ENCODE results near the gene DPYSL5.

DNA sequence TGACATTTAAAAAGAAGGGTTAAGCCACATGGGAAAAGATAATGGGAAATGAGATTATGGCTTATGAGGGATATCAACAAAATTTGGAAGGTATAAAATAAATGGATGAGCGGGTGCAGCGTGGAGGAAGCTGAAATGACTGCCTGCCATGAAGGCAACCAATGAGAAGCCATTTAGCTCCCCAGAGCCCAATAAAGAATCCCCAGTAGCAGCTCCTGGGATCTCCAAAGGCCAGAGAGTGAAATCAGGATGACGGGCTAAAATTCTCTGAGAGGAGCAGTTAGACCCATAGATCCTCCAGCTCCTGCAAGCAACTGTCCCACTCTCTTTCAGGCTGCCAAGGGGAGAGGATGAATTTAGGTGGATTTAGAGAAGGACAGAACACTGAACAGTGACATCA lies 109.6 kb downstream of the DPYSL5 start:
- TF ChIP-seq EP300 (conservative IDR thresholded peaks at IDR 0.05; ENCODE audit: poor library complexity, severe bottlenecking) (no peak), EZH2 (IDR thresholded peaks at IDR 0.05; ENCODE audit: borderline replicate concordance, insufficient read depth, low read length, poor library complexity, severe bottlenecking) (no peak)
- TF ChIP-seq, protein P1, sequence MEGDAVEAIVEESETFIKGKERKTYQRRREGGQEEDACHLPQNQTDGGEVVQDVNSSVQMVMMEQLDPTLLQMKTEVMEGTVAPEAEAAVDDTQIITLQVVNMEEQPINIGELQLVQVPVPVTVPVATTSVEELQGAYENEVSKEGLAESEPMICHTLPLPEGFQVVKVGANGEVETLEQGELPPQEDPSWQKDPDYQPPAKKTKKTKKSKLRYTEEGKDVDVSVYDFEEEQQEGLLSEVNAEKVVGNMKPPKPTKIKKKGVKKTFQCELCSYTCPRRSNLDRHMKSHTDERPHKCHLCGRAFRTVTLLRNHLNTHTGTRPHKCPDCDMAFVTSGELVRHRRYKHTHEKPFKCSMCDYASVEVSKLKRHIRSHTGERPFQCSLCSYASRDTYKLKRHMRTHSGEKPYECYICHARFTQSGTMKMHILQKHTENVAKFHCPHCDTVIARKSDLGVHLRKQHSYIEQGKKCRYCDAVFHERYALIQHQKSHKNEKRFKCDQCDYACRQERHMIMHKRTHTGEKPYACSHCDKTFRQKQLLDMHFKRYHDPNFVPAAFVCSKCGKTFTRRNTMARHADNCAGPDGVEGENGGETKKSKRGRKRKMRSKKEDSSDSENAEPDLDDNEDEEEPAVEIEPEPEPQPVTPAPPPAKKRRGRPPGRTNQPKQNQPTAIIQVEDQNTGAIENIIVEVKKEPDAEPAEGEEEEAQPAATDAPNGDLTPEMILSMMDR (IDR thresholded peaks at IDR 0.05; ENCODE audit: poor library complexity, severe bottlenecking): no peak
- TF ChIP-seq, protein P2, sequence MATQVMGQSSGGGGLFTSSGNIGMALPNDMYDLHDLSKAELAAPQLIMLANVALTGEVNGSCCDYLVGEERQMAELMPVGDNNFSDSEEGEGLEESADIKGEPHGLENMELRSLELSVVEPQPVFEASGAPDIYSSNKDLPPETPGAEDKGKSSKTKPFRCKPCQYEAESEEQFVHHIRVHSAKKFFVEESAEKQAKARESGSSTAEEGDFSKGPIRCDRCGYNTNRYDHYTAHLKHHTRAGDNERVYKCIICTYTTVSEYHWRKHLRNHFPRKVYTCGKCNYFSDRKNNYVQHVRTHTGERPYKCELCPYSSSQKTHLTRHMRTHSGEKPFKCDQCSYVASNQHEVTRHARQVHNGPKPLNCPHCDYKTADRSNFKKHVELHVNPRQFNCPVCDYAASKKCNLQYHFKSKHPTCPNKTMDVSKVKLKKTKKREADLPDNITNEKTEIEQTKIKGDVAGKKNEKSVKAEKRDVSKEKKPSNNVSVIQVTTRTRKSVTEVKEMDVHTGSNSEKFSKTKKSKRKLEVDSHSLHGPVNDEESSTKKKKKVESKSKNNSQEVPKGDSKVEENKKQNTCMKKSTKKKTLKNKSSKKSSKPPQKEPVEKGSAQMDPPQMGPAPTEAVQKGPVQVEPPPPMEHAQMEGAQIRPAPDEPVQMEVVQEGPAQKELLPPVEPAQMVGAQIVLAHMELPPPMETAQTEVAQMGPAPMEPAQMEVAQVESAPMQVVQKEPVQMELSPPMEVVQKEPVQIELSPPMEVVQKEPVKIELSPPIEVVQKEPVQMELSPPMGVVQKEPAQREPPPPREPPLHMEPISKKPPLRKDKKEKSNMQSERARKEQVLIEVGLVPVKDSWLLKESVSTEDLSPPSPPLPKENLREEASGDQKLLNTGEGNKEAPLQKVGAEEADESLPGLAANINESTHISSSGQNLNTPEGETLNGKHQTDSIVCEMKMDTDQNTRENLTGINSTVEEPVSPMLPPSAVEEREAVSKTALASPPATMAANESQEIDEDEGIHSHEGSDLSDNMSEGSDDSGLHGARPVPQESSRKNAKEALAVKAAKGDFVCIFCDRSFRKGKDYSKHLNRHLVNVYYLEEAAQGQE (IDR thresholded peaks at IDR 0.05; ENCODE audit: borderline replicate concordance): no peak

Measured in neural cell (in vitro differentiated cells).